ENCODE data around the gene AMBP. TPM values are rescaled to one million over a fixed set of nuclear protein-coding genes. Genes with fewer than 3 reads are reported as not detected.

The AMBP gene
- total RNA-seq, 1 donor from 2014 or later: not detected

- no peak for DNase-seq (ENCODE audit: low read depth)
Measured at GRCh38 chr9:114099669-114100270, 21.7 kb upstream of the AMBP start.

GRCh38 chr9:114098936-114099668, 21.0 kb upstream of the AMBP start, which contains the start of gene KIF12:
Gene KIF12 (minus strand): TSS chr9:114099292. CDS start chr9:114099276, 16 bp downstream.
- H3K27me3 ChIP-seq (ENCODE audit: control insufficient read depth, insufficient read depth, low read length): no peaks in the 10 kb centered on the region
- DNase-seq (ENCODE audit: low read depth): peak; percentile 91

More at GRCh38 chr9:114099669-114100270, 21.7 kb upstream of the AMBP start:
- Histone ChIP-seq H3K4me3 (ENCODE audit: low read depth, low read length) (no peak overlapping the region), H3K36me3 (ENCODE audit: control insufficient read depth, insufficient read depth, low read length) (no peaks in the 10 kb centered on the region), H3K27me3 (ENCODE audit: control insufficient read depth, insufficient read depth, low read length) (no peaks in the 10 kb centered on the region)
- no peak for TF ChIP-seq CTCF (IDR thresholded peaks at IDR 0.05; ENCODE audit: insufficient read depth, low read length, poor library complexity, severe bottlenecking)

GRCh38 chr9:114098021-114098935, 20.2 kb upstream of the AMBP start:
- DNase-seq (ENCODE audit: low read depth): no peak
- TF ChIP-seq CTCF (IDR thresholded peaks at IDR 0.05; ENCODE audit: insufficient read depth, low read length, poor library complexity, severe bottlenecking): peak; percentile 45
- Histone ChIP-seq H3K4me3 (ENCODE audit: low read depth, low read length) (peak overlapping the region; percentile 54), H3K36me3 (ENCODE audit: control insufficient read depth, insufficient read depth, low read length) (peaks cover 5% of the 10 kb centered on the region), H3K27me3 (ENCODE audit: control insufficient read depth, insufficient read depth, low read length) (no peaks in the 10 kb centered on the region)

More at GRCh38 chr9:114098936-114099668, 21.0 kb upstream of the AMBP start, which contains the start of gene KIF12:
- H3K36me3 ChIP-seq (ENCODE audit: control insufficient read depth, insufficient read depth, low read length): peaks cover 1% of the 10 kb centered on the region
- TF ChIP-seq CTCF (IDR thresholded peaks at IDR 0.05; ENCODE audit: insufficient read depth, low read length, poor library complexity, severe bottlenecking): no peak
- H3K4me3 ChIP-seq (ENCODE audit: low read depth, low read length): peak within 1 kb of the TSS; percentile 54

- Histone ChIP-seq H3K36me3 (ENCODE audit: control insufficient read depth, insufficient read depth, low read length) (peaks cover 7% of the 10 kb centered on the region), H3K27me3 (ENCODE audit: control insufficient read depth, insufficient read depth, low read length) (no peaks in the 10 kb centered on the region), H3K4me3 (ENCODE audit: low read depth, low read length) (peak overlapping the region; percentile 54)
- no peak for DNase-seq (ENCODE audit: low read depth)
- no peak for TF ChIP-seq CTCF (IDR thresholded peaks at IDR 0.05; ENCODE audit: insufficient read depth, low read length, poor library complexity, severe bottlenecking)
Measured at GRCh38 chr9:114097613-114098020, 19.5 kb upstream of the AMBP start.

- no peak for DNase-seq (ENCODE audit: low read depth)
- no peaks in the 10 kb centered on the region for H3K27me3 ChIP-seq (ENCODE audit: control insufficient read depth, insufficient read depth, low read length)
- no peak for TF ChIP-seq CTCF (IDR thresholded peaks at IDR 0.05; ENCODE audit: insufficient read depth, low read length, poor library complexity, severe bottlenecking)
- peak overlapping the region; percentile 54 for H3K4me3 ChIP-seq (ENCODE audit: low read depth, low read length)
- H3K36me3 ChIP-seq (ENCODE audit: control insufficient read depth, insufficient read depth, low read length): peaks cover 7% of the 10 kb centered on the region
Measured at GRCh38 chr9:114096866-114097612, 18.9 kb upstream of the AMBP start.
